GM18505 (cell line): ENCODE results near the gene COX7B2.

ENCODE experiments used
- ATAC-seq: cut with Tn5 transposase; IDR thresholded peaks from one replicate; pipeline ENCODE4 v1.9.1; 2021; ENCODE audit not compliant: unreplicated experiment
- POLR2A ChIP-seq: IDR thresholded peaks from 4 replicates; pipeline ENCODE4 v1.6.1; 2011; ENCODE audit warnings: borderline replicate concordance; ENCODE audit not compliant: insufficient read depth, insufficient read length; ENCODE audit errors: extremely low read depth

Gene COX7B2

GRCh38 chr4:46844325-46844917 lies 64.6 kb downstream of the COX7B2 start:
- no peak for TF ChIP-seq POLR2A
- ATAC-seq, result no peak

DNA sequence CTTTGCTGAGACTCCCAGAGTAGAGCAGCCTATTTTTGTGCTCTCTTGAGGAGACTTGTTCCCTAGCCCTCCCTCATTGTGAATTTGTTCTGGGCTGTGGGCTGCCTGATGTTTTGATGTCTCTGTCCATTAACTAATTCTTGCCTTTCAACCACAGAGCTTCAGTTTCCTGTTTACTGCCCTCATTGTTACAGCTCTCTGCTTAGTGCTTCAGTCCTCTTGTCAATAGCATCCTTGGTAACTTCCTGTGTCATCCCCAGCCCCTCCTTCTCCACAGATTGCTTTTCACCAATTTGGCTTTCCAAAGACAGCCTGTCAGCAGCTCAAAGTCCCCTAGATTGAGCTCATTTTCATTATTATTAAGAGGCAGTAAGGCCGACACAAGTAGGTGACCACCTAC lies 69.9 kb downstream of the COX7B2 start:
- ATAC-seq, result no peak
- TF ChIP-seq POLR2A, result no peak

DNA sequence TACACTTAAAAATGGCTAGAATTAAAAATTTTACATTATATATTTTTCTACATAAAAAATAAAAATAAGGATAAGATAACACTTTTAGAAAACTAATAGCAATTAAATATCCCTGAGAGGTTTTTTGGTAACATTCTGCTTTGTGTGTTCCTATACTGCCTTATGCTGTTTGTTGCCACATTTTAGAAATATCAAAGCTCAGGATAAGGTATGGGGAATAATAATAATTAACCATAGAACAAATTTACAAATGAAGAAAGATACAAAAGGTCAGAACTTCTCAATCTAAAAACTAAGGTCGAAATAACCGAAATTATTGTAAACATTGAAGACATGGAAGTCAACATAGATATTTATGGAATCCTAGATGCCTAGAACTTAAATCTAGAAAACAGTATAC lies 71.4 kb downstream of the COX7B2 start:
- ATAC-seq, result no peak
- TF ChIP-seq POLR2A, result no peak

DNA sequence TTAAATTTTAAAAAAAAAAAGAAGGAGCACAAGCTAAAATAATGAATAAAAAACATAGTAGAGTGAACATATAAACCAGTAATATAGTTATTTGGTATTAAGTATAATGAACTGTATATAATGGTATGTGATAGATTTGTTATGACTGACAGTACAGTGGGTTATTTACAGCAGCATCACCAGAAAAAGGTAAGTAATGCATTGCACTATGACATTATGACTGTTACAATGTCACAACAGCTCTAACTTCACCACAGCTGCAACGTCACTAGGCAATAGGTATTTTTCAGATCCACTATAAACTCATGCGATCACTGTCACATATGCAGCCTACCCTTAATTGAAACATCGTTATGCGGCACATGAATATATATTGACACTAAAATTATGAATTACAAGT lies 72.5 kb downstream of the COX7B2 start:
- TF ChIP-seq POLR2A, result no peak

DNA sequence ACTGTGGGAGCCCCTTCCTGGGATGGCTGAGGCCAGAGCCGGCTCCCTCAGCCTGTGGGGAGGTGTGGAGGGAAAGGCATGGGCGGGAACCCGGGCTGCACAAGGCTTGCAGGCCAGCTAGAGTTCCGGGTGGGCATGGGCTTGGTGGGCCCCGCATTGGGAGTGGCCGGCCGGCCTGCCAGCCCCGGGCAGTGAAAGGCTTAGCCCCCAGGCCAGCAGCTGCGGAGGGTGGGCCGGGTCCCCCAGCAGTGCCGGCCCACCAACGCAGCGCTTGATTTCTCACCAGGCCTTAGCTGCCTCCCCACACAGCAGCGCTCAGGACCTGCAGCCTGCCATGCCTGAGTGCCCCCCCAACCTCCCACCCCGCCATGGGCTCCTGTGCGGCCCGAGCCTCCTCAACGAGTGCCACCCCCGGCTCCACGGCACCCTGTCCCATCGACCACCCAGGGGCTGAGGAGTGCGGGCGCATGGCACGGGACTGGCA lies 78.0 kb downstream of the COX7B2 start:
- no peak for ATAC-seq
- TF ChIP-seq POLR2A, result no peak

More for the DNA sequence above, 72.5 kb downstream of the COX7B2 start:
- no peak for ATAC-seq

- no peak for ATAC-seq
- TF ChIP-seq POLR2A, result no peak
These were observed 88.9 kb downstream of the COX7B2 start for GRCh38 chr4:46820154-46820553.

DNA sequence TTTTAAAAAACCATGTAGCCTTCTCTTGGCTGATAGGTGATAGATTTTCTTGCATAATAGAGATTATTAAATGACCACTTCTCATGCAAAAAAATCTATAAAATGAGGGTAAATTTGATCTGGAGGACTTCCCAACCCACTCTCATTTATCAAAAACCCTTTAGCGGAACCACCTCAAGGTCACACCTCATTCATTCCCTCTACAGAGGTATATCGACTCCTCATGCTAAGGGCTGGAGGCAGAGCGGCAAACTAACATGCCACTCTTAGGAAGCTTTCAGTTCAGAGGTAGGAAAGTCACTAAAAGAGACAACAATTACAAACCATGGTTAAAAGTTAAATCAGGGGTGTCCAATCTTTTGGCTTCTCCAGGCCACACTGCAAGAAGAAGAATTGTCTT lies 90.0 kb downstream of the COX7B2 start:
- no peak for ATAC-seq
- TF ChIP-seq POLR2A, result no peak

- no peak for TF ChIP-seq POLR2A
- no peak for ATAC-seq
These were observed 90.4 kb downstream of the COX7B2 start for GRCh38 chr4:46818604-46819003.

DNA sequence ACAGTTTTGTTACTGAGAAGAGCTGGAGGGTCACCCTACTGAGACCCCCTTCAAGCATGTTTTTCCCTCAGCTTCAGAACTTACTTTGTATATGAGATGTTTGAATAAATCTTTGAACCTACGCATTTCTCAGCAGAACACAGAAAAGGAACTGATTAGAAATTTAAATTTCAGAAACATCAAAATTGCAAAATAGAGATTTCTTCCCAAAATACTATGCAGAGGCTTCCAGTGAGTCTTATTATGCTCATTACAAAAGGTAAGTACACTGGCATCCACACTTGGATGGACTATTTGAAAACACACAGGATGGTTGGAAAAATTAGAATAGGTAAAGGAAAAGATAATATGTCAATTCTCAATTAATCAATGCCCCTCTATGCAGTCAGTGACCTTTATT lies 91.2 kb downstream of the COX7B2 start:
- no peak for TF ChIP-seq POLR2A
- ATAC-seq, result no peak

DNA sequence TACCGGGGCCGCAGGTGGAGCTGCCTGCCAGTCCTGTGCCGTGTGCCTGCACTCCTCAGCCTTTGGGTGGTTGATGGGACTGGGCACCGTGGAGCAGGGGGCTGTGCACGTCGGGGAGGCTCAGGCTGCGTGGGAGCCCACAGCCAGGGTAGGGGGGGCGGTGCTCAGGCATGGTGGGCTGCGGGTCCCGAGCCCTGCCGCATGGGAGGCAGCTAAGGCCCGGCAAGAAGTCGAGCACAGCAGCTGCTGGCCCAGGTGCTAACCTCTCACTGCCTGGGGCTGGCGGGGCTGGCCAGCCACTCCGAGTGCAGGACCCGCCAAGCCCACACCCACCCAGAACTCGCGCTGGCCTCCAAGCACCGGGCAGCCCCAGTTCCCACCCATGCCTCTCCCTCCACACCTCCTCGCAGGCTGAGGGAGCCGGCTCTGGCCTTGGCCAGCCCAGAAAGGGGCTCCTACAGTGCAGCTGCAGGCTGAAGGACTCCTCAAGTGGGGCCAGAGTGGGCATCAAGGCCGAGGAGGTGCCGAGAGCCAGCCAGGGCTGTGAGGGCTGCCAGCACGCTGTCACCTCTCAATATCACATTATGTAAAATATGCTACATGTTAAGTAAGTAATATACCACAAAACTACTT lies 104.1 kb downstream of the COX7B2 start:
- no peak for TF ChIP-seq POLR2A
- no peak for ATAC-seq

DNA sequence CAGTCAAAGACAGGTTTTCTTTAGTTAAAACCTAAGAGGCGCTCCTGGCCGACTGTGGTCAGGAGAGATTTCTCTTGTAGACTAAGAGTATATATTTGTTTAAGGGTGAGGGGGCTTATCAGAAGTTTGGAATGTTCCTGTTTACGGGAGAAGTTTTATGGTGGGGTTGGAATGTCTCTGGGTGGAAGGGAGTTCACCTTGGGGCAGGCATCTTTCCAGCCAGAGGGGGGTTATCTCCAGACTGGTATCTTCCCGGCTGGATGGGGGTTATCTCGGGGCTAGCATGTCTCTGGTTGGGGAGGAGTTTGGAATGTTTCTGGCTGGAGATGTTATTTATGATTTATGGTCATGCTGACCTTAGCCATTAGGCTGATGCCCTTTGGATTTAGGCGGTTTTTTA lies 116.0 kb downstream of the COX7B2 start:
- no peak for TF ChIP-seq POLR2A

GRCh38 chr4:46781434-46782092 lies 127.5 kb downstream of the COX7B2 start:
- TF ChIP-seq POLR2A, result no peak
- no peak for ATAC-seq

More for the DNA sequence above, 116.0 kb downstream of the COX7B2 start:
- ATAC-seq, result no peak

- ATAC-seq, result no peak
- TF ChIP-seq POLR2A, result no peak
These were observed 143.6 kb downstream of the COX7B2 start for GRCh38 chr4:46765465-46765864.

DNA sequence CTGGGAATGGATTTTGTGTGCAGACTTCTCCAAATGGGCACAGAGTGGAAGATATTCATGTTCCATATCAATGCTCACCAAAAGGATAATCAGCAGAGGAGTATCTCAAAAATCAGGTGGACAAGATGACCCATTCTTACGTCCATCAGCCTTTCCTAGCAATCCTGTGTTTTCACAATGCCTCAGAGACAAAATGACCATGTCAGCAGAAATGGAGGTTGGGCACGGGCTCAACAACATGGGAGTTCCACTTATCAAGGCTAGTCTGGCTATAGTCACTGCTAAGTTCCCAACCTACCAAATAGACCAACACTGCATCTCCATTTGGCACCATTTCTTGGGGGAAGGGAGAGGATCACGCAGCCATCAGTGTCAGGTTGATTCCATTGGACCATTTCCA lies 179.0 kb downstream of the COX7B2 start:
- no peak for TF ChIP-seq POLR2A
- no peak for ATAC-seq
